GM23248 (cell line): ENCODE data around the gene LRBA. TPM values are rescaled to one million over a fixed set of nuclear protein-coding genes. Genes with fewer than 3 reads are reported as not detected.
A peak's percentile ranks its signal among the peaks of the same experiment; 100 is the strongest.

Source experiments
- DNase-seq: peaks from one replicate; pipeline ENCODE4 v3.0.0-alpha.2; 2015
- H2AFZ ChIP-seq: fragments of 200-600 bp; sonication (generic); 2 replicates; pipeline ENCODE4 v1.6.1; 2016; ENCODE audit warnings: antibody characterized with exemption
- H3F3A ChIP-seq: fragments of 200-600 bp; sonication (generic); 2 replicates; pipeline ENCODE4 v1.6.1; 2016; ENCODE audit warnings: mild to moderate bottlenecking, antibody characterized with exemption, mixed run types; ENCODE audit not compliant: insufficient read depth
- H3K27ac ChIP-seq: fragments of 200-600 bp; sonication (generic); 2 replicates; pipeline ENCODE4 v1.5.1; 2016; ENCODE audit warnings: mild to moderate bottlenecking
- H3K27me3 ChIP-seq: fragments of 200-600 bp; sonication (generic); replicated peaks from 2 replicates; pipeline ENCODE4 v1.6.1; 2016; ENCODE audit warnings: mild to moderate bottlenecking; ENCODE audit not compliant: insufficient read depth
- H3K36me3 ChIP-seq: fragments of 200-600 bp; sonication (generic); 2 replicates; pipeline ENCODE4 v1.6.1; 2016; ENCODE audit warnings: low read depth, mild to moderate bottlenecking
- H3K4me1 ChIP-seq: fragments of 200-600 bp; sonication (generic); 2 replicates; pipeline ENCODE4 v1.6.1; 2016; ENCODE audit warnings: mild to moderate bottlenecking; ENCODE audit not compliant: insufficient read depth
- H3K4me2 ChIP-seq: fragments of 200-600 bp; sonication (generic); one replicate; pipeline ENCODE4 v1.6.1; 2016; ENCODE audit warnings: mild to moderate bottlenecking; ENCODE audit not compliant: unreplicated experiment
- H3K4me3 ChIP-seq: fragments of 200-600 bp; sonication (generic); 2 replicates; pipeline ENCODE4 v1.5.1; 2016; ENCODE audit warnings: mild to moderate bottlenecking
- H3K79me2 ChIP-seq: fragments of 200-600 bp; sonication (generic); 2 replicates; pipeline ENCODE4 v1.6.1; 2016; ENCODE audit warnings: mild to moderate bottlenecking; ENCODE audit not compliant: insufficient read depth
- H3K9ac ChIP-seq: fragments of 200-600 bp; sonication (generic); 2 replicates; pipeline ENCODE4 v1.6.1; 2016; ENCODE audit warnings: mild to moderate bottlenecking
- H3K9me2 ChIP-seq: fragments of 200-600 bp; sonication (generic); 2 replicates; pipeline ENCODE4 v1.6.1; 2016; ENCODE audit warnings: mixed run types, mild to moderate bottlenecking, moderate library complexity; ENCODE audit not compliant: insufficient read depth
- H3K9me3 ChIP-seq: fragments of 200-600 bp; sonication (generic); one replicate; pipeline ENCODE4 v1.6.1; 2017; ENCODE audit warnings: low read depth
- H4K20me1 ChIP-seq: fragments of 200-600 bp; sonication (generic); 2 replicates; pipeline ENCODE4 v1.6.0; 2016; ENCODE audit not compliant: insufficient read depth
- EZH2 ChIP-seq: fragments of 200-600 bp; sonication (generic); IDR thresholded peaks from 2 replicates; pipeline ENCODE4 v1.6.1; 2018; ENCODE audit warnings: antibody characterized with exemption, mild to moderate bottlenecking; ENCODE audit not compliant: insufficient read depth, poor library complexity, severe bottlenecking
- EZH2phosphoT487 ChIP-seq: fragments of 200-600 bp; sonication (generic); IDR thresholded peaks from 2 replicates; pipeline ENCODE4 v1.6.1; 2018; ENCODE audit warnings: antibody characterized with exemption, moderate library complexity, mild to moderate bottlenecking, low read depth; ENCODE audit not compliant: insufficient read depth
- WGBS, 2 experiments: methylation state at CpG; one replicate each; pipeline ENCODE4 v1.1.6; 2015 to 2017; ENCODE audit warnings: low lambda C conversion rate in 2 of 2, low coverage in 1 of 2; ENCODE audit errors: missing lambda C conversion rate in 2 of 2; 5-methylcytosine and 5-hydroxymethylcytosine counted together
- in situ Hi-C: fragments of 300-500 bp; cut with MboI; formaldehyde crosslinking; loops from 2 replicates; pipeline ENCODE4 v1.15.0; 2020
- polyA plus RNA-seq: library from polyadenylated mRNA; unstranded; fragments of >200 nt; fragmentation: Nextera tagmentation; extraction: Ambion mirVana; gene quantifications from 2 replicates; pipeline ENCODE4 v1.2.1, GENCODE V29; 2016
- total RNA-seq: library from RNA; depleted of rRNA; stranded (reverse); fragments of >200 nt; shearing (Covaris generic); gene quantifications from 2 replicates; pipeline ENCODE4 v1.2.3, GENCODE V29; 2014

LRBA gene
- total and polyA plus RNA-seq, 2 experiments from 2014 or later: 6.6 to 17.8 TPM

- no peak overlapping the region for H3K27ac ChIP-seq
- H3K27me3 ChIP-seq: no peaks in the 10 kb centered on the region
- peak overlapping the region; percentile 24 for H3K4me2 ChIP-seq
- no peaks in the 10 kb centered on the region for H3K9me3 ChIP-seq
- H3K4me3 ChIP-seq: no peak overlapping the region
- H3K9me2 ChIP-seq: no peaks in the 10 kb centered on the region
- no peak overlapping the region for H3K9ac ChIP-seq
- H3K36me3 ChIP-seq: no peaks in the 10 kb centered on the region
- no peaks in the 10 kb centered on the region for H4K20me1 ChIP-seq
- WGBS, 2 experiments: 29 to 35% methylated on average over 4 of the region's 4 CpGs
- no peak for TF ChIP-seq EZH2phosphoT487
- no peak for TF ChIP-seq EZH2
- peaks cover 30% of the 10 kb centered on the region for H3K4me1 ChIP-seq
- no peak overlapping the region for H2AFZ ChIP-seq
- peak; percentile 78 for DNase-seq
- H3F3A ChIP-seq: peaks cover 23% of the 10 kb centered on the region
- in situ Hi-C loops: loop anchor here (10.0 kb wide), 1 partner anchor 215 kb away; no protein-coding TSS in a partner anchor
- no peaks in the 10 kb centered on the region for H3K79me2 ChIP-seq
These were observed 795.2 kb downstream of the LRBA start for GRCh38 chr4:150219841-150220240.

DNA sequence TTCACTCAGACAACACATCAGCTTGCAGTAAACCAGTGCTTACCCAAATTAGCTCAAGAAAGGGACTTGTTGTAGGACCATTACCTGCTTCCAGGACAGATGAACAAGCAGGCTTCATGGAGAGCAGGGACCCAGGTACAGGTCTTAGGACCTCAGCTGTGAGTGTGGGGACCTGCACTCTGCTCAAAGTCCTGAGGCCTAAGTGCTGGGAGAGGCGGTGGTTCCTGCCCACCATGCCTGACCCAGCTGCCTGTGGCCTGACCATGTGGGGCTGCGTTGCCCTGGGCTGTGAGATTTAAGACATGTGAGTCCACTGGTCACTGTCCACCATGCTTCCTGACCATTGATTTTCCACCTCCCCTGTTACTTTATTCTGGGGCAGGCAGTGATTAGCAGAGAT, 796.6 kb downstream of the LRBA start:
- no peak overlapping the region for H3K4me3 ChIP-seq
- no peak overlapping the region for H3K27ac ChIP-seq
- no peaks in the 10 kb centered on the region for H3K9me3 ChIP-seq
- H3K4me1 ChIP-seq: peaks cover 21% of the 10 kb centered on the region
- no peaks in the 10 kb centered on the region for H3K36me3 ChIP-seq
- no peaks in the 10 kb centered on the region for H4K20me1 ChIP-seq
- no peak overlapping the region for H2AFZ ChIP-seq
- H3K27me3 ChIP-seq: no peaks in the 10 kb centered on the region
- in situ Hi-C loops: loop anchor here (10.0 kb wide), 1 partner anchor 214 kb away; no protein-coding TSS in a partner anchor
- no peak overlapping the region for H3K4me2 ChIP-seq
- H3K9ac ChIP-seq: no peak overlapping the region
- 94 to 100% methylated on average over 2 of the region's 2 CpGs for WGBS, 2 experiments
- no peak for DNase-seq
- no peaks in the 10 kb centered on the region for H3K79me2 ChIP-seq
- H3K9me2 ChIP-seq: no peaks in the 10 kb centered on the region; the same call in 1 of the 2 replicates
- TF ChIP-seq EZH2: no peak
- TF ChIP-seq EZH2phosphoT487: no peak
- H3F3A ChIP-seq: peaks cover 14% of the 10 kb centered on the region

GRCh38 chr4:150217808-150218207, 797.3 kb downstream of the LRBA start:
- DNase-seq: no peak
- Histone ChIP-seq H3K9ac (no peak overlapping the region), H3K27ac (no peak overlapping the region), H2AFZ (0 out of 2 replicates have a peak overlapping the region, but pooled peaks have one; percentile 51), H3K9me3 (no peaks in the 10 kb centered on the region), H3K4me1 (peaks cover 26% of the 10 kb centered on the region), H3F3A (peaks cover 14% of the 10 kb centered on the region), H3K36me3 (no peaks in the 10 kb centered on the region), H3K79me2 (no peaks in the 10 kb centered on the region), H3K4me2 (no peak overlapping the region), H4K20me1 (no peaks in the 10 kb centered on the region), H3K27me3 (no peaks in the 10 kb centered on the region), H3K9me2 (no peaks in the 10 kb centered on the region; the same call in 1 of the 2 replicates), H3K4me3 (no peak overlapping the region)
- TF ChIP-seq EZH2phosphoT487: no peak
- no peak for TF ChIP-seq EZH2
- in situ Hi-C loops: loop anchor here (10.0 kb wide), 1 partner anchor 213 kb away; no protein-coding TSS in a partner anchor
- WGBS, 2 experiments: 81 to 91% methylated on average over 3 to 8 of the region's 8 CpGs

DNA sequence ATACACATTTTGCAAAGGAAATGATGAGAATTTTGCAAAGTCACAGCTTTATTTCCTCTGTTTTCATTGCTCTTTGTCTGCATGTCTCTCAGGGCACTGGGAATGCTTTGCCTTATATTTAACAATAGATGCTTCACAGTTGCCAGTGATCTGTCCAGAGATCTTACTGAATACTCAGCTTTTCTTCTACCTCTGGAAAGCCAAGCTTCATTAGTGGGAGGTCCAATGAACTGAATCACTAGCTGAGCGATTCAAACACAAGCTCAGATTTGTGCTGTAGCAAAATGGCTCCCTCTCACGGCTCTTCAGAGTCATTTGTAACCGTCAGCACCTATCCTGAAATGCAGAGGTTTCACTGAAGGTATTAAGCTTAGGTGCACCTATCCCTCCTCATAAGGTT, 797.9 kb downstream of the LRBA start:
- DNase-seq: peak; percentile 89
- TF ChIP-seq EZH2 (no peak), EZH2phosphoT487 (no peak)
- Histone ChIP-seq H3K9me3 (no peaks in the 10 kb centered on the region), H3K27me3 (no peaks in the 10 kb centered on the region), H3K4me1 (peaks cover 31% of the 10 kb centered on the region), H2AFZ (peak overlapping the region; percentile 51), H3K27ac (0 out of 2 replicates have a peak overlapping the region, but pooled peaks have one; percentile 6), H4K20me1 (no peaks in the 10 kb centered on the region), H3K9ac (0 out of 2 replicates have a peak overlapping the region, but pooled peaks have one; percentile 12), H3K36me3 (no peaks in the 10 kb centered on the region), H3F3A (peaks cover 19% of the 10 kb centered on the region), H3K4me2 (no peak overlapping the region), H3K4me3 (no peak overlapping the region), H3K9me2 (no peaks in the 10 kb centered on the region; the same call in 1 of the 2 replicates), H3K79me2 (no peaks in the 10 kb centered on the region)
- 7 to 11% methylated on average over 3 of the region's 3 CpGs for WGBS, 2 experiments
- in situ Hi-C loops: loop anchor here (10.0 kb wide), 1 partner anchor 212 kb away; no protein-coding TSS in a partner anchor
